Activated T-cell treated with anti-CD3 and anti-CD28 coated beads for 24 hours (primary cell): Measurements from ENCODE around the gene ZNF337.

Experiments used
- DNase-seq: peaks from one replicate; pipeline ENCODE4 v3.0.0-alpha.2; 2020; ENCODE audit warnings: low read depth

The ZNF337 gene

DNA sequence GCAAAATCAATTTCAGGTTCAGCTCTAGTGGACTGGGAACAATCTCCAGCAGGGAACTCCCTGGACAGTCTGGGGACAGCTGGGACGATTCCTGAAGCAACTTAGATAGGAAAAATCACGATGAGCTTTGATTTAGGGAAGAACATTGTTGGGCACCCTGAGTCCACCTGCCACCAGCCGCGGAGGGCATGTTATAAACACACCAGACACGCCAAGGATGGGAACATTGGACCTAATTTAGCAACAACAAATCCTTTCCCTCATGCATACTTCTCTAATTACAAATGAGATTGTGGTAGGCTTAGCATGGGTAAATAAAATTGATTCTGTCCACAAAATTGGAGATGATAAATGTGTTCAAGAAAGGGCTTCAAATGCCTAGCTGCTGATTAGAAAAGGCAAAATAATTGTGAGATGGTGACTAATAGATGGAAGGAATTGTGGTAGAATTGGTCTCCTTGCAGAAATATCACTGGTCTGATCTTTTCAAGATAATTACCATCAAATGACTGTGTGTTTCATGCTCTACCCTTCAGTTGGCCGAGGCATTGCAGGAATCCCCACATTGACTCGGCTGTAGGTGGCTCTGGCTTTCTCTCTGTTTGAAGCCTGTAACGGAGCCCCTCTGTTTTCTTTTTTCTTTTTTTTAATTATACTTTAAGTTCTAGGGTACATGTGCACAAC, 66.7 kb downstream of the ZNF337 start:
- no peak for DNase-seq

- no peak for DNase-seq
These were observed 69.9 kb downstream of the ZNF337 start for GRCh38 chr20:25626779-25627178.

DNA sequence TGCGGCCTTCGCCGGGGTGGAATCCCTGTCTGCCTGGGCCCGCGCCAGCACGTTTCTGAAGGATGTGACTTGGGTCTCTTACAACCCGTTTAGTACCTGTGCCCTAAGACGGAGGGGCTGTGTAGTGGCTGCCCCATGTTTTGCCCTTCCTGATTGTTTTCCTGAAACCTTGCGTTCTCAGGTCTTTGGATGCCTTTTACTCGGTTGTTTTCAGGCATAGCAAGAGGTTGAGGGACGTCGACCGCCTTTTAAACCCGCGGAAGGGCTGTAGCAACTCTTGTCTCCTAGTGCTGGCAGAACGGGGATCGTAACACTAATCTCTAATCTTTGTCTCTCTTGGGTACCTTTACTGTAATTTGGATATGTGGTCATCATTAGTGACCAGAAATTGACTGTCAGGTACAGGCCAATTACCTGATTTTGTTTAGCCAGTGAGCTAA, 72.1 kb downstream of the ZNF337 start:
- DNase-seq, result peak; percentile 29
